HCT116 (cell line): Measurements from ENCODE around the gene ARMC2.

Experiments
- CTCF ChIP-seq, 3 experiments: fragments of 200-600 bp in 1 of 3; sonication (generic) in 1 of 3; IDR thresholded peaks in 2 of 3; conservative IDR thresholded peaks in 1 of 3; 2 replicates each; pipeline ENCODE4 v1.5.1; 2012 to 2017; ENCODE audit warnings: low read depth in 2 of 3, low read length in 2 of 3, antibody characterized with exemption in 1 of 3, borderline replicate concordance in 1 of 3, control low read depth in 1 of 3, mild to moderate bottlenecking in 1 of 3, mixed read lengths in 1 of 3, mixed run types in 1 of 3, moderate library complexity in 1 of 3; ENCODE audit not compliant: insufficient read depth in 1 of 3
- EZH2 ChIP-seq: fragments of 200-600 bp; sonication (generic); IDR thresholded peaks from 2 replicates; pipeline ENCODE4 v1.6.1; 2017; ENCODE audit warnings: antibody characterized with exemption, mixed run types
- EZH2phosphoT487 ChIP-seq: fragments of 200-600 bp; IDR thresholded peaks from 2 replicates; pipeline ENCODE4 v1.6.1; 2018; ENCODE audit warnings: antibody characterized with exemption, borderline replicate concordance
- MAX ChIP-seq: IDR thresholded peaks from 2 replicates; pipeline ENCODE4 v1.6.1; 2012
- POLR2A ChIP-seq: IDR thresholded peaks from 2 replicates; pipeline ENCODE4 v1.7.0; 2011; ENCODE audit warnings: borderline replicate concordance; ENCODE audit not compliant: insufficient read depth, insufficient read length; ENCODE audit errors: extremely low read depth
- SP1 ChIP-seq: IDR thresholded peaks from 2 replicates; pipeline ENCODE4 v1.6.1; 2012; ENCODE audit warnings: low read depth
- SRF ChIP-seq: IDR thresholded peaks from 2 replicates; pipeline ENCODE4 v1.6.1; 2012; ENCODE audit warnings: low read depth
- TCF7L2 ChIP-seq: IDR thresholded peaks from 2 replicates; pipeline ENCODE4 v1.7.0; 2011; ENCODE audit warnings: borderline replicate concordance, inconsistent platforms; ENCODE audit not compliant: insufficient read depth, insufficient read length; ENCODE audit errors: extremely low read depth
- ZBTB33 ChIP-seq: IDR thresholded peaks from 2 replicates; pipeline ENCODE4 v1.6.1; 2011; ENCODE audit warnings: mild to moderate bottlenecking, low read length, moderate library complexity; ENCODE audit not compliant: insufficient replicate concordance; ENCODE audit errors: extremely low read depth
- ZNF274 ChIP-seq: fragments of 200-500 bp; sonication (Bioruptor generic); IDR thresholded peaks from 2 replicates; pipeline ENCODE4 v1.6.1; 2014; ENCODE audit warnings: mild to moderate bottlenecking, low read depth, low read length, inconsistent platforms

- TF ChIP-seq EZH2 (no peak), CTCF (IDR thresholded peaks at IDR 0.05 in 2 of 3, conservative IDR thresholded peaks at IDR 0.05 in 1 of 3; ENCODE audit: borderline replicate concordance in 1 of 3, insufficient read depth in 1 of 3, low read depth in 2 of 3, low read length in 2 of 3) (no peak), ZNF274 (no peak), ZBTB33 (no peak), POLR2A (no peak), SRF (no peak), TCF7L2 (no peak), EZH2phosphoT487 (no peak), MAX (no peak), SP1 (no peak)
These were observed 98.5 kb downstream of the ARMC2 start for GRCh38 chr6:108946695-108947094.
